ENCODE measurements around the gene IL18R1.

DNA sequence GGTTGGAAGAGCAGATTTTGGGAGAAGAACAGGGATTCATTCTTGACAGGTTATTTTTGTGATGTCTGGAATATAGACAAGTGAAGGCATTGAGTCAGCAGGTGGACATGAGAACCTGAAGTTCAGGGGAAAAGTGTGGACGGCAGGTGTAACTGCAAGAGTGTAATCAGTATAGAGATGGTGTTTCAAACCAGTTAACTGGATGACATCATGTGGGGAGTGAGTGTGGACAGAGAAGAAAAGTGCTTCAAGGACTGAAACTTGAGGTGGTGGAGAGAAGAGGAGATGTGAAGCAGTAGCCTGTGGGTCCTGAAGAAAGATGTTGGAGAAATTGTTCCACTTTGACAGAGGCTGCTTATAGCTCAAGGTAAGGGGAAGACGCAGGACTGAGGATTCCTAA is 37.2 kb upstream of the IL18R1 start:
- TF ChIP-seq, protein P1, sequence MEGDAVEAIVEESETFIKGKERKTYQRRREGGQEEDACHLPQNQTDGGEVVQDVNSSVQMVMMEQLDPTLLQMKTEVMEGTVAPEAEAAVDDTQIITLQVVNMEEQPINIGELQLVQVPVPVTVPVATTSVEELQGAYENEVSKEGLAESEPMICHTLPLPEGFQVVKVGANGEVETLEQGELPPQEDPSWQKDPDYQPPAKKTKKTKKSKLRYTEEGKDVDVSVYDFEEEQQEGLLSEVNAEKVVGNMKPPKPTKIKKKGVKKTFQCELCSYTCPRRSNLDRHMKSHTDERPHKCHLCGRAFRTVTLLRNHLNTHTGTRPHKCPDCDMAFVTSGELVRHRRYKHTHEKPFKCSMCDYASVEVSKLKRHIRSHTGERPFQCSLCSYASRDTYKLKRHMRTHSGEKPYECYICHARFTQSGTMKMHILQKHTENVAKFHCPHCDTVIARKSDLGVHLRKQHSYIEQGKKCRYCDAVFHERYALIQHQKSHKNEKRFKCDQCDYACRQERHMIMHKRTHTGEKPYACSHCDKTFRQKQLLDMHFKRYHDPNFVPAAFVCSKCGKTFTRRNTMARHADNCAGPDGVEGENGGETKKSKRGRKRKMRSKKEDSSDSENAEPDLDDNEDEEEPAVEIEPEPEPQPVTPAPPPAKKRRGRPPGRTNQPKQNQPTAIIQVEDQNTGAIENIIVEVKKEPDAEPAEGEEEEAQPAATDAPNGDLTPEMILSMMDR (IDR thresholded peaks at IDR 0.05; ENCODE audit: low read length), result no peak
- TF ChIP-seq EZH2 (optimal IDR thresholded peaks at IDR 0.05; ENCODE audit: low read depth, low read length) (no peak), EZH2phosphoT487 (IDR thresholded peaks at IDR 0.05; ENCODE audit: low read length) (no peak)

All from MM.1S (cell line).